Neural crest cell (in vitro differentiated cells): ENCODE data around the gene EDEM3. TPM values are rescaled to one million over a fixed set of nuclear protein-coding genes. Genes with fewer than 3 reads are reported as not detected.
A peak's percentile ranks its signal among the peaks of the same experiment; 100 is the strongest.

Experiments used
- DNase-seq: peaks from one replicate; pipeline ENCODE4 v3.0.0; 2021; ENCODE audit warnings: low read depth, mixed read lengths, low spot score
- H3K27ac Mint-ChIP-seq: one replicate; pipeline ENCODE4 v1.8.0; 2021; ENCODE audit warnings: mild to moderate bottlenecking, mixed read lengths; ENCODE audit not compliant: unreplicated experiment
- H3K27me3 Mint-ChIP-seq: 2 replicates; pipeline ENCODE4 v1.8.0; 2021; ENCODE audit warnings: low read depth, mild to moderate bottlenecking, mixed read lengths
- H3K36me3 Mint-ChIP-seq: 2 replicates; pipeline ENCODE4 v1.8.0; 2021; ENCODE audit warnings: low read depth, mild to moderate bottlenecking, mixed read lengths
- H3K4me1 Mint-ChIP-seq: 2 replicates; pipeline ENCODE4 v1.8.0; 2021; ENCODE audit warnings: mixed read lengths
- H3K4me3 Mint-ChIP-seq: one replicate; pipeline ENCODE4 v1.8.0; 2021; ENCODE audit warnings: mild to moderate bottlenecking, mixed read lengths
- H3K9me3 Mint-ChIP-seq: 2 replicates; pipeline ENCODE4 v1.8.0; 2021; ENCODE audit warnings: mixed read lengths
- CTCF ChIP-seq: fragments of 200-600 bp; sonication (generic); conservative IDR thresholded peaks from 2 replicates; pipeline ENCODE4 v1.5.0; 2021; ENCODE audit warnings: antibody characterized with exemption, mild to moderate bottlenecking
- long read RNA-seq: library from polyadenylated mRNA; unstranded; transcript quantifications from one replicate; pipeline ENCODE4 v2.0.0, GENCODE V29; 2020
- total RNA-seq: library from RNA; stranded (reverse); gene quantifications from 2 replicates; pipeline ENCODE4 v1.2.1, GENCODE V29; 2021

EDEM3 gene
- total RNA-seq = 19.8 and 28.5 TPM in 2 replicates
- long read RNA-seq, full-length matches to known transcripts = 3 of 22 reads
- long read RNA-seq, partial matches to known transcripts = 13 of 22 reads
- long read RNA-seq, other reads (novel, unspliced or antisense) = 6 of 22 reads

GRCh38 chr1:184754476-184755225 is at the start of gene EDEM3:
Gene EDEM3, minus strand, starts transcription at chr1:184754858. Its CDS starts 212 bp downstream, at chr1:184754646.
- peaks cover 29% of the 10 kb centered on the region for H3K27me3 Mint-ChIP-seq
- peak; percentile 91 for DNase-seq
- peak within 1 kb of the TSS; percentile 89 for H3K27ac Mint-ChIP-seq
- no peaks in the 10 kb centered on the region for H3K36me3 Mint-ChIP-seq
- no peak for TF ChIP-seq CTCF
- peak within 1 kb of the TSS; percentile 96 for H3K4me3 Mint-ChIP-seq
- no peaks in the 10 kb centered on the region for H3K9me3 Mint-ChIP-seq
- H3K4me1 Mint-ChIP-seq = peaks cover 27% of the 10 kb centered on the region

- no peaks in the 10 kb centered on the region for H3K9me3 Mint-ChIP-seq
- H3K4me1 Mint-ChIP-seq = peaks cover 5% of the 10 kb centered on the region
- DNase-seq = no peak
- no peaks in the 10 kb centered on the region for H3K27me3 Mint-ChIP-seq
- no peak overlapping the region for H3K4me3 Mint-ChIP-seq
- H3K27ac Mint-ChIP-seq = no peak overlapping the region
- H3K36me3 Mint-ChIP-seq = no peaks in the 10 kb centered on the region
- TF ChIP-seq CTCF = no peak
These were observed 49.6 kb upstream of the EDEM3 start for GRCh38 chr1:184804220-184804619.

- no peak for DNase-seq
- Mint-ChIP-seq H3K4me1 (peaks cover 5% of the 10 kb centered on the region), H3K27me3 (no peaks in the 10 kb centered on the region), H3K4me3 (no peak overlapping the region), H3K27ac (no peak overlapping the region), H3K36me3 (no peaks in the 10 kb centered on the region), H3K9me3 (no peaks in the 10 kb centered on the region)
- no peak for TF ChIP-seq CTCF
These were observed 48.5 kb upstream of the EDEM3 start for GRCh38 chr1:184803180-184803492.

- H3K4me1 Mint-ChIP-seq = peaks cover 5% of the 10 kb centered on the region
- no peak for TF ChIP-seq CTCF
- H3K27me3 Mint-ChIP-seq = no peaks in the 10 kb centered on the region
- no peaks in the 10 kb centered on the region for H3K9me3 Mint-ChIP-seq
- DNase-seq = no peak
- H3K4me3 Mint-ChIP-seq = no peak overlapping the region
- no peaks in the 10 kb centered on the region for H3K36me3 Mint-ChIP-seq
- no peak overlapping the region for H3K27ac Mint-ChIP-seq
These were observed 47.9 kb upstream of the EDEM3 start for GRCh38 chr1:184802354-184803179.

- no peak for DNase-seq
- H3K9me3 Mint-ChIP-seq = no peaks in the 10 kb centered on the region
- no peak overlapping the region for H3K4me3 Mint-ChIP-seq
- H3K27ac Mint-ChIP-seq = no peak overlapping the region
- H3K27me3 Mint-ChIP-seq = no peaks in the 10 kb centered on the region
- no peaks in the 10 kb centered on the region for H3K36me3 Mint-ChIP-seq
- no peak for TF ChIP-seq CTCF
- H3K4me1 Mint-ChIP-seq = peaks cover 5% of the 10 kb centered on the region
These were observed 46.8 kb upstream of the EDEM3 start for GRCh38 chr1:184801503-184801902.
